ENCODE results near the gene ADH7.
"Not testable (repeated sequence)": the region's sequence is repeated elsewhere in the genome, so short reads cannot be mapped to it uniquely, and the experiment has no call there.

ADH7 gene

DNA sequence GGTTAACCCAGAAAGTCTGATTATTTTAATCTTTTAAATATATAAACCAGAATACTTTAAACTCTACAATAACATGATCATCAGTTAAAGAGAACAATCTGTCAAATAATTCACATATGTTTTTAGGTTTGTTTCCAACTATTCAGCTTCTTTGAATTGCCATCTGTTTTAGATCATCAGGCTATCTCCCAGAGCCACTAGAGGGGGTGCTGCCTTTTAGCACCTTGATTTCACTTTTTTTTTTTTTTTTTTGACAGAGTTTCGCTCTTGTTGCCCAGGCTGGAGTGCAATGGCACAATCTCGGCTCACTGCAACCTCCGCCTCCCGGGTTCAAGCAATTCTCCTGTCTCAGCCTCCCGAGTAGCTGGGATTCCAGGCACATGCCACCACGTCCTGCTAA, 57.8 kb downstream of the ADH7 start:
- DNase-seq, result not testable (repeated sequence)

DNA sequence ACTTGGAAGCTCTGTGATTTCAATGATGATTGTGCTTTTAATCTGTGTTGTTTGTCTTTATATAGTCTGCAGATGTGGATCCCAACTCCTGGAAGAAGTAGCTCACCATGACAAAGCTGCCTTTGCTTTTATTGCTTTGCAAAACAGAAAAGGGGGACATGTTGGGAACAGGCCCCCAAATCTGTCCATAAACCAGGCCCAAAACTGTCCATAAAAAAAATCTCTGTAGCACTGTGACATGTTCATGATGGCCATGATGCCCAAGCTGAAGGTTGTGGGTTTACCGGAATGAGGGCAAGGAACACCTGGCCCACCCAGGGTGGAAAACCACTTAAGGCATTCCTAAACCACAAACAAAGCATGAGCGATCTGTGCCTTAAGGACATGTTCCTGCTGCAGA, 62.7 kb downstream of the ADH7 start:
- DNase-seq, result not testable (repeated sequence)

DNA sequence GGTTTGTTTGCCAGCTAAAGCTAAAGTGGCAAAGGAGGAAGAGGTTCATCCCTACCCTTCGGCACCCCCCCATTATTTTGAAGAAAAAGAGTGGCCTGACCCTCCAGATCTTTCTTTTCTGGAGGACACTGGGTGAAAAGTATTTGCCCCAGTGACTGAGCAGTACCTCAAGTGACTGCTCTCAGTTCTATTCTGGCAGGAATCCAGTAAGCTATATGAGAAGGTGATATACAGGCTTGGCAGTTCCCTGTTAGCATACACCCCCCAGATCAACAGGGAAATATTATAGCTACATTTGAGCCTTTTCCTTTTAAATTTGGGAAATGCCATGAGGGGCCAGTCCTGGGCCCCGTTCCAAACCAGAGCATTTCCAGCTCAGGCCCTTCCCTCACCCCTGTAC, 67.3 kb downstream of the ADH7 start:
- not testable (repeated sequence) for DNase-seq

DNA sequence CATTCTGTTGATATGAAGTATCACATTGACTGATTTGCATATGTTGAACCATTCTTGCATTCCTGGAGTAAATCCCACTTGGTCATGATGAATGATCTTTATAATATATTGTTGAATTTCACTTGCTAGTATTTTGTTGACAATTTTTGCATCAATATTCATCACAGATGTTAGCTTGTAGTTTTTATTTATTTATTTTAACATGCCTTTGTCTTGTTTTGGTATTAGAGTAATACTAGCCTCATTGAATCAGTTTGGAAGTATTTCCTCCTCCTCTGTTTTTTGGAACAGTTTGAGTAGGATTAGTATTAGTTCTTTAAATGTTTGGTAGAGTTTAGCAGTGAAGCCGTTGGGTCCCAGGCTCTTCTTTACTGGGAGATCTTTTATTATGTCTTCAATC, 68.7 kb downstream of the ADH7 start:
- no peak for DNase-seq

DNA sequence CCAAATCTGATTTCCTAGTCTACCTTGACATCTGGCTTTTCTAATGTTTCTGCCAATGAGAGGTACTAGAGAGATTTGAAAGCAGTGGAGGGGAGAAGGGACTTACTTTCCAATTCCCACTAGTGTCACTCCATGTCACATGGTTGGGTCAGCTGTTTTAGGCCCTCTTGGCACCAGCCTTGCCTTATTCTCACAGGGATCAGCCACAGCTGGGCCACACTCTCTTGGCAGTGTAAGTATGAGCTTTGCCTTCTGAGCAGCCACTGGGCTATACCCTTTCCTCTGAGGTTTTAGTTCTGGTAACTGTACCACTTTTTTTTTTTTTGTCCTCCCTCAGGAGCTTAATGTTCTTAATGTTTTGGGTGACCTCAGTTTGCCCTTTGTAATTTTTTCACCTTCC, 72.4 kb downstream of the ADH7 start:
- no peak for DNase-seq
